T-helper 1 cell treated with Interleukin-12 subunit alpha and Interleukin-12 subunit beta and Interleukin-4 antibody, amounts not matched to agents 30 μg/mL and 1 μg/mL, for 36 hours (primary cell): Measurements from ENCODE around the gene TLX3.
A peak's percentile ranks its signal among the peaks of the same experiment; 100 is the strongest.
"Not testable (repeated sequence)": the region's sequence is repeated elsewhere in the genome, so short reads cannot be mapped to it uniquely, and the experiment has no call there.

Experiments used
- H3K27ac Mint-ChIP-seq: one replicate; pipeline ENCODE4 v1.8.0; 2021; ENCODE audit warnings: mild to moderate bottlenecking, mixed read lengths
- H3K27me3 Mint-ChIP-seq: one replicate; pipeline ENCODE4 v1.8.0; 2021; ENCODE audit warnings: low read depth, mixed read lengths
- H3K36me3 Mint-ChIP-seq: one replicate; pipeline ENCODE4 v1.8.0; 2021; ENCODE audit warnings: low read depth, mixed read lengths
- H3K4me1 Mint-ChIP-seq: one replicate; pipeline ENCODE4 v1.8.0; 2021; ENCODE audit warnings: low read depth, mixed read lengths
- H3K4me3 Mint-ChIP-seq: one replicate; pipeline ENCODE4 v1.8.0; 2021; ENCODE audit warnings: mild to moderate bottlenecking, moderate library complexity, mixed read lengths
- H3K9me3 Mint-ChIP-seq: one replicate; pipeline ENCODE4 v1.8.0; 2021; ENCODE audit warnings: mixed read lengths

TLX3 gene

DNA sequence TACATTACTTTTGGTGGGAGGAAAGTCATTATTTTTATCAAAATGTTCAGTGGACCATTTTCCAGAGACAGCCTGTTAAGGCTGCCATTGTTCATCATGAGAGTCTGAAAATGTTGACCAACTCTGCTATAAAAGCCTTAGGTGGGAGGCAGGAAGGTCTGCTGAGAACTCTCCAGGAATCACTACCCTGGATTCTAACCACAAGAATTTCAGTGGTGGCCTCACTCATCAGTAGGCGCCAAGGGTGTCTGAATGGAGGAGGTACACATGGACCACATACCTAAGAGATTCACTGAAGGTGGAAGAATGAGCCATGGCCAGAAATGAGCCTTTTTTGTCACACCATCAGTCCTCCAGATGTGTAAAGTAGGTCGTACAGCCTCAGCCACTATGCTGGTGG, 21.0 kb upstream of the TLX3 start:
- Mint-ChIP-seq H3K4me1 (no peaks in the 10 kb centered on the region), H3K9me3 (no peaks in the 10 kb centered on the region), H3K36me3 (no peaks in the 10 kb centered on the region), H3K4me3 (no peak overlapping the region), H3K27me3 (peaks cover 9% of the 10 kb centered on the region), H3K27ac (no peak overlapping the region)

DNA sequence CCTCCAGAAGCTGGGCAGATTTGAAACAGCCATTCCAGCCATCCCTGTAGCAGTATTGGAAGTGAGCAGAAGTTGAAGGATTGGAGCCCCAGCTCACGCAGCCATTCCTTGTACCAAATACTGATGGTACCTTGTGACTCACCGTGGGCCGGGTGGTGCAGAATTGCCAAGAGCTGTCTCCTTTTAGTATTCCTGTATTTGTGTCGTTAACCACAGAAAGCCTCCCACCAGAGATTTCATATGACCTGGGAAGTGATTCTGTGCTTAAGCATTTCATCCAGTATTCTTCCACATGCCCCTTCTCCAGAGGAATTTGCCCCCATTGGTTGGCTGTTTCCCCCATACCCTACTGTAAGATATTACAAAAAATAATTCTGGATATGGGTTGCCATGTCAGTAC, 17.7 kb upstream of the TLX3 start:
- Mint-ChIP-seq H3K27ac (no peak overlapping the region), H3K4me3 (no peak overlapping the region), H3K9me3 (no peaks in the 10 kb centered on the region), H3K36me3 (no peaks in the 10 kb centered on the region), H3K4me1 (no peaks in the 10 kb centered on the region), H3K27me3 (peaks cover 7% of the 10 kb centered on the region)

DNA sequence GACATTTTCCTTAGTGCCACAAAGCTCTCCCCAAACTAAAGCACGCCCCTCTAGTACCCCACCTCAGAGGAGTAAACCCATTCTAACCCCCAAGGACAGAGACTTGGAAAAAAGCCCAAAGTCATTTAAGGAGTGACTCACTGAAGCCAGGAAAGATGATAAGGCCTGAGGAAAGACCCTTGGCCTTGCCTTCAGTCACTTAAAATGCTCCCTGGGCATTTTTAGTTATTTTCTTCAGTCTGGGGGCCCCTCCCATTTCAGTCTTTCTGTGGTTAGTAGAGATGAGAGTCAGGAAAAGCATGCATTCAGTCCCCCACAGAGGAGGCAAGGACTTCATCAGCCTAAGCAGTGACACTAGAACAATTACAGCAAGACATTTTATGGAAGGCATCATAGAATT, 13.7 kb upstream of the TLX3 start:
- Mint-ChIP-seq H3K4me3 (no peak overlapping the region), H3K27ac (no peak overlapping the region), H3K4me1 (no peaks in the 10 kb centered on the region), H3K9me3 (no peaks in the 10 kb centered on the region), H3K27me3 (peaks cover 11% of the 10 kb centered on the region), H3K36me3 (no peaks in the 10 kb centered on the region)

DNA sequence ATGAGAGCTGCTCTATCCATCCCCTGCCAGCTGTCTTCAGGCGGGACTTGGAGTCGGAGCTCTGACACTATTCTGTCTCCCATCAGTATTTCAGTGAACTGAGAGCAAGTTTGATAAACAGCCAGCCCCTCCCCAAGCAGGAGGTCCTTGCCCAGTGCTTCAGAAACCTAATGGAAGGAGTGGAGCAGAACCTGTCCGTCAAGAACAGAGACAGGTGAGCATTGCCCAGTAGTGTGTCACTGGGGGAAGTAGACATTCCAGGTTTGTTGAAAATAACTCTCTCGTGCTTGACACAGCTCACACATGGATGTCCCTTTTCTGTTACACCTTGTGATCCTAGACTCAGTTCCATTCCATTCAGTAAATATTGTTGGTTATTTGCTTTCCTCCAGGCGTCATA, 13.2 kb upstream of the TLX3 start:
- Mint-ChIP-seq H3K27me3 (peaks cover 11% of the 10 kb centered on the region), H3K4me1 (no peaks in the 10 kb centered on the region), H3K9me3 (no peaks in the 10 kb centered on the region), H3K4me3 (no peak overlapping the region), H3K27ac (no peak overlapping the region), H3K36me3 (no peaks in the 10 kb centered on the region)

- peaks cover 15% of the 10 kb centered on the region for H3K27me3 Mint-ChIP-seq
- H3K27ac Mint-ChIP-seq, H3K9me3 Mint-ChIP-seq, H3K4me1 Mint-ChIP-seq, H3K4me3 Mint-ChIP-seq, H3K36me3 Mint-ChIP-seq: not testable (repeated sequence)
Measured at GRCh38 chr5:171297941-171298340, 11.1 kb upstream of the TLX3 start.

DNA sequence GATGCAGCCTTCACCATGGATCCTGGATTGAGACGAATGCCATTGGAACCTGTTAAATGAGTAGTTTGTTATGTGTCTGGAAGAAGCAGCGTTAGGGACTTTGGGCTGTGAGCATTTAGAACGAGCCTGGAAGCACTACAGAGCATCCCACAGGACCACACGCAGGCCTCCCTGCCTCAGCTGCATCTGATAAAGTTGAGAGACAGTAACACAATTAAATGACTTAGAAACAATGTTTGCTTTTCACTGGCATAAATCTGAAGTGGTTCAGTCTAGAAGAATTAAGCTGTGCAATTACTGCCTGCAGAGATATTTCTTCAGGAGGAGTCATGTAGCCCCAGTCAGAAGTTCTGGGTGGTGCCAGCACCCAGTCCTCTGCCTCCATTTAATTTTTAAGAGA, 9.8 kb upstream of the TLX3 start:
- Mint-ChIP-seq H3K4me1 (no peaks in the 10 kb centered on the region), H3K27me3 (peaks cover 28% of the 10 kb centered on the region), H3K9me3 (no peaks in the 10 kb centered on the region), H3K27ac (no peak overlapping the region), H3K4me3 (no peak overlapping the region), H3K36me3 (no peaks in the 10 kb centered on the region)

GRCh38 chr5:171299851-171300250, 9.2 kb upstream of the TLX3 start:
- Mint-ChIP-seq H3K9me3 (no peaks in the 10 kb centered on the region), H3K36me3 (no peaks in the 10 kb centered on the region), H3K27me3 (peaks cover 31% of the 10 kb centered on the region), H3K4me1 (no peaks in the 10 kb centered on the region), H3K27ac (no peak overlapping the region), H3K4me3 (no peak overlapping the region)

DNA sequence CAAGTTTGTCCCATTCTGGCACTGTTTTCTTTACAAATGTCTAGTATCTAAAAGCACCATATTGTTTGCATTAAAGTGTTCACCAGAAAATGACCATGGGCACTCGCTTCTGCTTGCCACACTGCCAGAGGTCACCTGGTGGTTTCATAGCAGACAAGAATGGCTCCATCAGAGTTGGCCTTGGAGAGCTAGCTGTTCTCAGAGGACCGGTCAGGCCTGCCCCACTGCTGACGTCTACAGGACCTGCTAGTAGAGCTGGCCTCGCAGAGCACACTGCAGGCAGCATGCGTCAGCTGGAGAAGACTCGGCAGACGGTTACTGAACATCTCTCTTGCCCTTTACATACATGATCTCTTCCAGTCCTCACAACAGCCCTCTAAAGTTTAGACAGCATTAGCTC, 8.7 kb upstream of the TLX3 start:
- Mint-ChIP-seq H3K4me1 (no peaks in the 10 kb centered on the region), H3K4me3 (no peak overlapping the region), H3K27me3 (peaks cover 29% of the 10 kb centered on the region), H3K27ac (no peak overlapping the region), H3K36me3 (no peaks in the 10 kb centered on the region), H3K9me3 (no peaks in the 10 kb centered on the region)

DNA sequence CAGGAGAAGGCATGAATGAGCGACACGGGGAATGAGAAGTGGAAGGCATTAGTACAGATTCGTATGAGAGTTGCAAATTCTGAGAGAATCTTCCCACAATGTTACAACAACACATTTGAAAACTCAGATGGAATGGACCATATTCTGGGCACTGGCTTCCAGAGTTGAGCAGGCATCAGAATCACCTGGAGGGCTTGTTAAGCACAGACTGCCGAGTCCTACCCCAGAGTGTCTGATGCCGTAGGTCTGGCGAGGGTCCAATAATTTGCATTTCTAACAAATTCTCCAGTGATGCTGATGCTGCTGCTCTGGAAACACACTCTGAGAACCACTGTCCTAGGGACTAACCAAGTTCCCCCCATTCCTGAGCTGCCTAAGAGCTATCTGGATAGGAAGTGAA, 2.9 kb upstream of the TLX3 start:
- Mint-ChIP-seq H3K27ac (no peak overlapping the region), H3K36me3 (no peaks in the 10 kb centered on the region), H3K4me3 (no peak overlapping the region), H3K27me3 (peaks cover 66% of the 10 kb centered on the region), H3K4me1 (peaks cover 5% of the 10 kb centered on the region), H3K9me3 (no peaks in the 10 kb centered on the region)

- Mint-ChIP-seq H3K27me3 (peaks cover 66% of the 10 kb centered on the region), H3K36me3 (no peaks in the 10 kb centered on the region), H3K4me1 (peaks cover 5% of the 10 kb centered on the region), H3K9me3 (no peaks in the 10 kb centered on the region), H3K27ac (no peak overlapping the region), H3K4me3 (no peak overlapping the region)
Measured at GRCh38 chr5:171306781-171307591, 2.1 kb upstream of the TLX3 start.

DNA sequence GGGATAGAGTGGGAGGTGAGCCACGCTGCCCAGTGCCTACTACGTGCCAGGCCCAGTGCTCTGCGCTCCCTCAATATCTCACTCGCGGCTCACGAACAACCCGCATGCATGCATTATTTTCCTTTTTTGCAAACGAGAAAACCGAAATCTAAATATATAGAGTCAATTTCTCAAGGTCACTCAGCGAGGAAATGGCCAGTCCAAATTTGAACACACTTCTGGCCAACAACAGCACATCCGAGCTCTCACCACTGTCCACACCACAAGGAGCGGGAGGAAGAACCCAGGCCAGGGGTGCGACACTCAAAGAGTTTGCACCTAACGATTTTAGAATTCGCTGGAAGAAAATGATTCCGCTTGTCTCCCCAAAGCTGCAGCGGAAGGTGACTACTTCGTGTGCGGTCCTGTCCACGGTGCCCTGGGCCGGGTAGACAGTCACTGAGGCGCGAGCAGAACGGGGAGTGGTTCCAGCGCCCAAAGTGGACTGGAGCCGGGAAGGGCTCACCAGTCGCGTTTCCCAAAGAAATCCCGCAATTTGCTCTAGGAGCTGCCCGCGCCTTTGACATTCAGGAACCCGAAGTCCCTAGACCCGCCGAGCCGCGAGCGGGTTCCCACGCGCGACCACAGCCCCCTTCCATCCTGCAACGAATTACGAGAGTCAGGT, 1.1 kb upstream of the TLX3 start:
- Mint-ChIP-seq H3K9me3 (no peaks in the 10 kb centered on the region), H3K36me3 (peaks cover 1% of the 10 kb centered on the region), H3K27ac (peak overlapping the region; percentile 55), H3K4me1 (peaks cover 6% of the 10 kb centered on the region), H3K4me3 (no peak overlapping the region), H3K27me3 (peaks cover 71% of the 10 kb centered on the region)

- no peak overlapping the region for H3K4me3 Mint-ChIP-seq
- no peak overlapping the region for H3K27ac Mint-ChIP-seq
- peaks cover 73% of the 10 kb centered on the region for H3K27me3 Mint-ChIP-seq
Measured at GRCh38 chr5:171309276-171310211, 496 bp downstream of the TLX3 start.

GRCh38 chr5:171310212-171310818, 1.3 kb downstream of the TLX3 start:
- Mint-ChIP-seq H3K4me3 (no peak overlapping the region), H3K27ac (peak overlapping the region; percentile 58), H3K9me3 (no peaks in the 10 kb centered on the region), H3K27me3 (peaks cover 74% of the 10 kb centered on the region), H3K36me3 (peaks cover 3% of the 10 kb centered on the region), H3K4me1 (peaks cover 9% of the 10 kb centered on the region)

More at GRCh38 chr5:171309276-171310211, 496 bp downstream of the TLX3 start:
- Mint-ChIP-seq H3K4me1 (peaks cover 9% of the 10 kb centered on the region), H3K36me3 (peaks cover 3% of the 10 kb centered on the region), H3K9me3 (no peaks in the 10 kb centered on the region)

DNA sequence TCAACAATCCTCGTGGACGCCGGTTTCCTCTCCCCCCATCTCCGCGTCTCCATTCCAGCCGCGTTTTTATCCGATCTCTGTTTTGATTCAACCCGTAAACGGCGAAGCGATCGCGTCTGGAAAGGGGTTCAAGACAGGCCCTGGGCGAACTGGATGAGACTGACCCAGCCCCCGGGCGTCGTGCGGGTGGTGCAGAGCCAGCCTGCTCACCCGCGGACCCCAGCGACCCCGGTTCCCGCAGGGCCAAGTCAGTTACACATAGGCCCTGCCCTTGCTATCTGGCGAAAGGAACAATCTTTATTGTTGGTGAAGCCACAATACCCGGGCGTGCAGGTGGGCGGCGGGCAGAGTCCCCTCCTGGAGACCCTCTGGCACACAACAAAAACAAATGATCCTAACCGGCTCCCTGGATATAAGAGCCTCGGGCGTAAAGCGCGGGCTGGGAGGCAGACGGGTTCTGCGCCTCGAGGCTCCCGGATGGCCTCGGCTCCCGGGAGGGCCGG, 1.8 kb downstream of the TLX3 start:
- Mint-ChIP-seq H3K4me3 (no peak overlapping the region), H3K9me3 (no peaks in the 10 kb centered on the region), H3K27ac (peak overlapping the region; percentile 58), H3K27me3 (peaks cover 75% of the 10 kb centered on the region), H3K4me1 (peaks cover 9% of the 10 kb centered on the region), H3K36me3 (peaks cover 3% of the 10 kb centered on the region)
